ENCODE data around the gene UTP25.

GRCh38 chr1:209789245-209789644, 38.5 kb upstream of the UTP25 start:
- TF ChIP-seq CTCF (IDR thresholded peaks at IDR 0.05 in 4 of 5, conservative IDR thresholded peaks at IDR 0.05 in 1 of 5) (no peak), POLR2A (IDR thresholded peaks at IDR 0.05) (no peak)
